SW 1271 (cell line): ENCODE data around the gene NAGPA.
"Not testable (repeated sequence)": the region's sequence is repeated elsewhere in the genome, so short reads cannot be mapped to it uniquely, and the experiment has no call there.

Source experiments
- DNase-seq, 2 experiments: peaks; one replicate each; lab custom pipeline; 2025; lab: John Stamatoyannopoulos, UW

NAGPA gene

GRCh38 chr16:5033256-5034166 is at the start of gene NAGPA:
TSS of gene NAGPA (minus strand) at chr16:5033935. CDS start at chr16:5033914, 21 bp downstream.
- peak; percentile 52 to 63 for DNase-seq

- not testable (repeated sequence) for DNase-seq
Observed at GRCh38 chr16:5080996-5081395, 47.3 kb upstream of the NAGPA start.

- DNase-seq = not testable (repeated sequence)
Observed at GRCh38 chr16:5080461-5080860, 46.7 kb upstream of the NAGPA start.

- no peak for DNase-seq
Observed at GRCh38 chr16:5078626-5079025, 44.9 kb upstream of the NAGPA start.

- DNase-seq = no peak
Observed at GRCh38 chr16:5077304-5077703, 43.6 kb upstream of the NAGPA start.

GRCh38 chr16:5075637-5076036 is 41.9 kb upstream of the NAGPA start:
- no peak for DNase-seq

GRCh38 chr16:5073771-5074170 is 40.0 kb upstream of the NAGPA start:
- DNase-seq = not testable (repeated sequence)

GRCh38 chr16:5073279-5073629 is 39.5 kb upstream of the NAGPA start:
- DNase-seq = no peak

- no peak for DNase-seq
Observed at GRCh38 chr16:5072334-5073278, 38.9 kb upstream of the NAGPA start.

- DNase-seq = peak; percentile 21 to 66
Observed at GRCh38 chr16:5071681-5072333, 38.1 kb upstream of the NAGPA start, which contains the start of gene ALG1. TSS of gene ALG1 (plus strand) at chr16:5071843. CDS start at chr16:5071850, 7 bp downstream.

- DNase-seq = no peak
Observed at GRCh38 chr16:5071341-5071680, 37.6 kb upstream of the NAGPA start.

- DNase-seq = no peak
Observed at GRCh38 chr16:5070431-5071186, 36.9 kb upstream of the NAGPA start.

GRCh38 chr16:5069854-5070253 is 36.1 kb upstream of the NAGPA start:
- DNase-seq = no peak

- no peak for DNase-seq
Observed at GRCh38 chr16:5069048-5069447, 35.3 kb upstream of the NAGPA start.

GRCh38 chr16:5066511-5066910 is 32.8 kb upstream of the NAGPA start:
- DNase-seq = no peak

GRCh38 chr16:5065813-5066212 is 32.1 kb upstream of the NAGPA start, which contains the start of gene C16orf89:
TSS of gene C16orf89 (minus strand) at chr16:5065956. CDS start at chr16:5065908, 48 bp downstream.
- no peak for DNase-seq

GRCh38 chr16:5065326-5065725 is 31.6 kb upstream of the NAGPA start:
- no peak for DNase-seq

- no peak for DNase-seq
Observed at GRCh38 chr16:5064915-5065314, 31.2 kb upstream of the NAGPA start.

GRCh38 chr16:5062790-5063765 is 29.3 kb upstream of the NAGPA start:
- no peak for DNase-seq

- DNase-seq = no peak
Observed at GRCh38 chr16:5062051-5062450, 28.3 kb upstream of the NAGPA start.
